Gastroesophageal sphincter (tissue), 4 donors: ENCODE results near the gene CDK5. TPM values are rescaled to one million over a fixed set of nuclear protein-coding genes. Genes with fewer than 3 reads are reported as not detected.

Experiments
- ATAC-seq: fragments of 150-250 bp; one replicate; pipeline ENCODE4 v1.9.1; 2016; ENCODE audit warnings: mild to moderate bottlenecking, moderate library complexity
- H3K27ac ChIP-seq, 4 donors: fragments of 200-600 bp; sonication (generic) in 3 of 4; 1 replicate in 3 of 4; 2 replicates in 1 of 4; pipeline ENCODE4 v1.5.1; 2016 to 2019
- H3K27me3 ChIP-seq: fragments of 200-600 bp; sonication (generic); one replicate; pipeline ENCODE4 v1.5.1; 2019
- H3K36me3 ChIP-seq, 2 donors: fragments of 200-600 bp; sonication (generic); one replicate each; pipeline ENCODE4 v1.5.1; 2019; ENCODE audit warnings: control low read depth in 1 of 2
- H3K4me1 ChIP-seq, 3 donors: fragments of 200-600 bp; sonication (generic); 1 replicate in 2 of 3; 2 replicates in 1 of 3; pipeline ENCODE4 v1.5.1; 2016 to 2019; ENCODE audit warnings: control low read depth in 2 of 3
- H3K4me3 ChIP-seq, 2 donors: fragments of 200-600 bp; sonication (generic); one replicate each; pipeline ENCODE4 v1.5.1; 2019; ENCODE audit warnings: mild to moderate bottlenecking in 1 of 2, moderate library complexity in 1 of 2
- H3K9me3 ChIP-seq, 3 donors: fragments of 200-600 bp; sonication (generic); one replicate each; pipeline ENCODE4 v1.5.1; 2017 to 2019; ENCODE audit warnings: control low read depth in 2 of 3
- EP300 ChIP-seq: sonication (generic); formaldehyde crosslinking; IDR thresholded peaks from one replicate; pipeline ENCODE4 v1.6.1; 2017; ENCODE audit warnings: antibody characterized with exemption, mild to moderate bottlenecking
- POLR2A ChIP-seq, 2 donors: fragments of 450-650 bp; IDR thresholded peaks; one replicate each; pipeline ENCODE4 v1.6.1; 2017; ENCODE audit warnings: antibody characterized with exemption in 2 of 2, mild to moderate bottlenecking in 2 of 2, moderate library complexity in 1 of 2
- POLR2AphosphoS5 ChIP-seq: sonication (generic); formaldehyde crosslinking; IDR thresholded peaks from one replicate; pipeline ENCODE4 v1.6.1; 2017; ENCODE audit warnings: antibody characterized with exemption
- WGBS, 2 donors: methylation state at CpG; one replicate each; pipeline ENCODE4 v1.1.5; 2018; ENCODE audit warnings: low coverage in 1 of 2; 5-methylcytosine and 5-hydroxymethylcytosine counted together
- total RNA-seq, 4 donors: library from RNA; depleted of rRNA; stranded (reverse); fragments of >200 nt; gene quantifications; one replicate each; pipeline ENCODE4 v1.1.0, GENCODE V29; 2016
- TF ChIP-seq, protein P1 (sequence below), 4 experiments: fragments of 200-600 bp in 2 of 4; fragments of 450-650 bp in 2 of 4; sonication (generic) in 1 of 4; IDR thresholded peaks; one replicate each; pipeline ENCODE4 v1.5.1; 2017 to 2019; ENCODE audit warnings: antibody characterized with exemption in 4 of 4, mild to moderate bottlenecking in 2 of 4, moderate library complexity in 2 of 4

CDK5 gene
- total RNA-seq, 4 donors from 2014 or later = 3.4 to 8.8 (median 6.4) TPM

DNA sequence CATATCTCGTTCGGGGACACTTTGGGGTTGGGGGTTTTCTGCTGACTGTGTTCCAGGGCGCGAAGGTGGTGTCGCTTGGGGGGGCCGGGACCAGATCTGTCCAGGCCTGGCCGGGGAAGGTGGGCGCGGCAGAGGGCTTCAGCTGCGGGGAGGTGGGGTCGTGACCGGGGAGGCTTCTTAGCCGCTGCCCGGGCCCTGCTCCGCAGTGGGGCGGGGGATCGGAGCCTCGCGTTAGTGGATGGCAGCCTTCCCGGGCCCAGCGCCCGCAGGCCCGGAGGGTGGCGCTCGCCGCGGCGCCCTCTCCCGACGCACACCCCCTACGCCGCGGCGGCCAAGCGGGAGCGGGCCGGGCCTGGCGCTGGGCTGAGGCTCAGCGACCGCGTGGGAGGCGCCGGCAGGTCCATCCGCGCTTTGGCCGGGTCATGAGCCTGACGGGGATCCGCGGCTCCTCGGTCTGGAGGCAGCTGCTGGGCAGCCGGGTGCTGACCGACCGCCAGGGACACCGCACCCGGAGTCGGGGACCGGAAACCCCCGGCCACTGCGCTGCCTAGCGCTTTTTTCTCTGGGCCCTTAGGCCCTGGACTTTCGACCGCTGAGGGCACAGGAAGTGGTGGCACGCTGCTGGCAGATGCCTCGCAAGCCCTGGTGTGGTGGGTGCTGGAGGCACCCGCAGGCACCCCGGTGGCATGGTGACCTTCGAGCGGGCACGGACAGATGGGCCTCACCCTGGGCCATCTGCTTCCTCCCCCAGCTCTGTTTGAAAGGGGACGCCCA lies 29.7 kb upstream of the CDK5 start:
- peak overlapping the region; percentile 88 to 93 for H3K4me3 ChIP-seq
- peak overlapping the region; percentile 74 to 98 (median 91) for H3K27ac ChIP-seq
- WGBS, 2 donors = no CpG with 5 or more reads among the region's 70 CpGs
- no peaks in the 10 kb centered on the region for H3K27me3 ChIP-seq
- ATAC-seq = peak; percentile 35
- TF ChIP-seq POLR2A (IDR thresholded peaks at IDR 0.05) (peak in 1 of 2 donors; percentile 33), POLR2AphosphoS5 (peak; percentile 7), EP300 (no peak)
- TF ChIP-seq, protein P1, sequence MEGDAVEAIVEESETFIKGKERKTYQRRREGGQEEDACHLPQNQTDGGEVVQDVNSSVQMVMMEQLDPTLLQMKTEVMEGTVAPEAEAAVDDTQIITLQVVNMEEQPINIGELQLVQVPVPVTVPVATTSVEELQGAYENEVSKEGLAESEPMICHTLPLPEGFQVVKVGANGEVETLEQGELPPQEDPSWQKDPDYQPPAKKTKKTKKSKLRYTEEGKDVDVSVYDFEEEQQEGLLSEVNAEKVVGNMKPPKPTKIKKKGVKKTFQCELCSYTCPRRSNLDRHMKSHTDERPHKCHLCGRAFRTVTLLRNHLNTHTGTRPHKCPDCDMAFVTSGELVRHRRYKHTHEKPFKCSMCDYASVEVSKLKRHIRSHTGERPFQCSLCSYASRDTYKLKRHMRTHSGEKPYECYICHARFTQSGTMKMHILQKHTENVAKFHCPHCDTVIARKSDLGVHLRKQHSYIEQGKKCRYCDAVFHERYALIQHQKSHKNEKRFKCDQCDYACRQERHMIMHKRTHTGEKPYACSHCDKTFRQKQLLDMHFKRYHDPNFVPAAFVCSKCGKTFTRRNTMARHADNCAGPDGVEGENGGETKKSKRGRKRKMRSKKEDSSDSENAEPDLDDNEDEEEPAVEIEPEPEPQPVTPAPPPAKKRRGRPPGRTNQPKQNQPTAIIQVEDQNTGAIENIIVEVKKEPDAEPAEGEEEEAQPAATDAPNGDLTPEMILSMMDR (IDR thresholded peaks at IDR 0.05) = peak in 3 of 4 experiments; percentile 24 to 61 (median 33)
- peaks cover 13 to 83% (median 52%) of the 10 kb centered on the region in 3 donors for H3K4me1 ChIP-seq
- no peaks in the 10 kb centered on the region for H3K9me3 ChIP-seq
- peaks cover 0 to 9% of the 10 kb centered on the region in 2 donors for H3K36me3 ChIP-seq

DNA sequence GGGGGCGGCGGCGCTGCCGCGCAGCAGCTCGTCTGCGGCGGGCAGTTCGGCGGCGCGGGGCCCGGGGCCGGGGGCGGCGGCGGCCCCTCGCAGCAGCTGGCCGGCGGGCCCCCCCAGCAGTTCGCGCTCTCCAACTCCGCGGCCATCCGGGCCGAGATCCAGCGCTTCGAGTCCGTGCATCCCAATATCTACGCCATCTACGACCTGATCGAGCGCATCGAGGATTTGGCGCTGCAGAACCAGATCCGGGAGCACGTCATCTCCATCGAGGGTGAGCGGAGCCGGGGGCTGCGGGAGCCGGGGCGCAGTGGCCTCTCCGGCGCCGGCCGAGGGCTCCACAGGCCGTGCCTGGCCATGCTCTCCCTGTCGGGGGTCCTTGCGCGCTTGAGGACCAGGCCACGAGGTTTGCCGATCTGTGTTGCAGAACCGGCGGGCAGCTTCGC lies 29.1 kb upstream of the CDK5 start:
- no peak for ATAC-seq
- H3K36me3 ChIP-seq = peaks cover 0 to 3% of the 10 kb centered on the region in 2 donors
- H3K9me3 ChIP-seq = no peaks in the 10 kb centered on the region
- peak overlapping the region; percentile 74 to 98 (median 91) for H3K27ac ChIP-seq
- H3K4me1 ChIP-seq = peaks cover 19 to 83% (median 52%) of the 10 kb centered on the region in 3 donors
- H3K4me3 ChIP-seq = peak overlapping the region; percentile 88 to 93
- no CpG with 5 or more reads among the region's 56 CpGs for WGBS, 2 donors
- TF ChIP-seq, protein P1 (IDR thresholded peaks at IDR 0.05) = no peak
- no peaks in the 10 kb centered on the region for H3K27me3 ChIP-seq

DNA sequence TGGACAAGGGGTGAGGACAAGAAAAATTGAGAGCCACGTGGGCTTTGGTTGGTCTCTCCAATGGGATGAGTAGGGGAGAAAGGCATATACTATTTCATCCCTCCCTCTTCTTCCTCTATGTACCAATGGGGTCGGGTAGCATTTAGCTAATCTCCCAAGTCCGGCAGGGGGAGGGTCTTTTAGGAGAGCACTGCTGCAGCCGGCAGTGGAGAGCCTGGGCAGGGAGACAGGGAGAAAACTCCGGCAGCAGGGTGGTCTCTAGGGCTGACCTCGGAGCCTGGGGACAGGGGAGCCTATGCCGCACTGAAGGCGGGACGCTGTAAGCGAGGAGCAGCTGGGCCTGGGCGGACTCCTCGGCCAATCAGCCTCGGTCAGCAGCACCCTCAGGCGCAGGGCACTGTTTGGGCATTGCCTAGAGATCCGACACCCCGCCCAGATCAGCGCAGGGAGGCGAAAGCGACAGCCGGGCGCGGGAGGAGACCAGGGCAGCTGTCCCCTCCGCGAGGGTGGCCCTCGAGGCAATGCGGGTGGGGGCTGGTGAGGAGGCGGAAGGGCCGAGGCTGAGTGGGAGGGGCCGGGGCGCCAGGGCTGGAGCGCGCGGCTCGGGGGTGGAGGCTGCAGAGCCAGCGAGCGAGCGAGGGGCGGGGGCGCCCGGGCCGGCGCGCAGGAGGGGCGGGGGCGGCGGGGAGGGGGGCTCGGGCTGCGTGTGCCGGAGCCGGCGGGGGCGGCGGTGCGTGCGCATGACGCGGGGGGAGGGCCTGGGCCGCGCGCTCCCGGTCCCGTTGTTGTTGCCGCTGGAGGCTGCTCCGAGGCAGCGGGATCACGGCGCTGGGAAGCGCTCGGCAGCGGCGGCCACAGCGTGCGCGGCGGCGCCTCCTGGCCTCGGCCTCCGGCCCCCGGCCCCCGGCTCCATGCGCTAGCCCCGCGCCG lies 28.3 kb upstream of the CDK5 start, which contains the start of gene AGAP3:
AGAP3 (plus strand) TSS at position 785 of the 930 bp plus-strand sequence. CDS start 267 bp downstream, outside the sequence.
- Histone ChIP-seq H3K27me3 (no peaks in the 10 kb centered on the region), H3K4me1 (peaks cover 19 to 83% (median 54%) of the 10 kb centered on the region in 3 donors), H3K4me3 (peak within 1 kb of the TSS; percentile 88 to 93), H3K36me3 (no peaks in the 10 kb centered on the region), H3K27ac (peak within 1 kb of the TSS; percentile 74 to 98 (median 91)), H3K9me3 (no peaks in the 10 kb centered on the region)
- WGBS, 2 donors = 0 to 4% methylated on average over 1 to 8 of the region's 84 CpGs
- TF ChIP-seq POLR2AphosphoS5 (peak; percentile 58), EP300 (no peak), POLR2A (IDR thresholded peaks at IDR 0.05) (peak; percentile 53 to 58)
- peak; percentile 63 for ATAC-seq

DNA sequence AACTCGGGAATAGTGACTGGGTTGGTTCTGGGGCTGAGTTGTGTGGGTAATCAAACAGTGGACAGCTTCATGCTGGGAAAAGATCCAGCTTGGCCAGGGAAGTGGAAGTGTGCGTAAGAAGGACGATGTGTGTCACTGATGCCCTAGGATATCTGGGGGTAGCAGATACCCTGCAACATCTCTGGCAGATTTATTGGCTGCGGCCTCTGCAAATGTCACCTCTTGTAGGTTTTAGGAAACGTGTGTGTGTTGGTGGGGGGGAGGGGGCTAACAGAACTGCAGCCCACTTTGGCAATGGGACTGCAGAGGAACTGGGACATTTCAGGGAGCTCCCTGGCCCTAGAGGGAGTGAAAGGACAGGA lies 27.6 kb upstream of the CDK5 start:
- ATAC-seq = no peak
- H3K36me3 ChIP-seq = no peaks in the 10 kb centered on the region
- peaks cover 19 to 80% (median 50%) of the 10 kb centered on the region in 3 donors for H3K4me1 ChIP-seq
- TF ChIP-seq POLR2AphosphoS5 = no peak
- TF ChIP-seq POLR2A (IDR thresholded peaks at IDR 0.05) = no peak
- TF ChIP-seq, protein P1 (IDR thresholded peaks at IDR 0.05) = no peak
- TF ChIP-seq EP300 = no peak
- H3K27me3 ChIP-seq = no peaks in the 10 kb centered on the region
- WGBS, 2 donors = 33 to 38% methylated on average over 4 to 5 of the region's 5 CpGs
- H3K27ac ChIP-seq = peak overlapping the region; percentile 68 to 98 (median 91)
- no peaks in the 10 kb centered on the region for H3K9me3 ChIP-seq
- peak overlapping the region in 1 of 2 donors; percentile 88 for H3K4me3 ChIP-seq

DNA sequence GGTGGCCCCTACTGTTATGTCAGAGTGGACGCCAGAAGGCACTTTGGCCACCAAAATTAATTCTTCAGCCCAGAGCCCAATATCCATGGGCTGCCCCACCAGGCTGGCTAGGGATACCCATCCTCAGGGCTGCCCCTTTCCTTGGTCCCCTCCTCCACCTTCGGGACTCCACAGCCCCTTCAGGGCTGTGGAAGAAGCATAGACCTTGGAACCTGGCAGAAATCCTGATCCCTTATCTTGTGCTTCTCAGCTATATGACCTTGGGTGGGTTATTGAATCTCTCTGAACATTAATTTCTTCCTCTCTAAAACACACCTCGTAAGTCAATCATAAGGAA lies 26.1 kb upstream of the CDK5 start:
- no peaks in the 10 kb centered on the region for H3K27me3 ChIP-seq
- peak overlapping the region in 3 of 4 donors; percentile 95 to 98 (median 96) for H3K27ac ChIP-seq
- ATAC-seq = no peak
- no peaks in the 10 kb centered on the region for H3K36me3 ChIP-seq
- peaks cover 15 to 79% (median 49%) of the 10 kb centered on the region in 3 donors for H3K4me1 ChIP-seq
- 36 to 78% methylated on average over 1 of the region's 3 CpGs for WGBS, 2 donors
- TF ChIP-seq POLR2A (IDR thresholded peaks at IDR 0.05) = no peak
- TF ChIP-seq, protein P1 (IDR thresholded peaks at IDR 0.05) = peak in 1 of 4 experiments; percentile 1
- peak overlapping the region; percentile 81 to 98 for H3K4me3 ChIP-seq
- no peaks in the 10 kb centered on the region for H3K9me3 ChIP-seq
